HCT116 (cell line): ENCODE results near the gene B3GNT2.

ENCODE experiments used
- CEBPB ChIP-seq: IDR thresholded peaks from 2 replicates; pipeline ENCODE4 v1.6.1; 2012; ENCODE audit warnings: low read depth
- EZH2 ChIP-seq: fragments of 200-600 bp; sonication (generic); IDR thresholded peaks from 2 replicates; pipeline ENCODE4 v1.6.1; 2017; ENCODE audit warnings: antibody characterized with exemption, mixed run types
- EZH2phosphoT487 ChIP-seq: fragments of 200-600 bp; IDR thresholded peaks from 2 replicates; pipeline ENCODE4 v1.6.1; 2018; ENCODE audit warnings: antibody characterized with exemption, borderline replicate concordance
- POLR2A ChIP-seq: IDR thresholded peaks from 2 replicates; pipeline ENCODE4 v1.7.0; 2011; ENCODE audit warnings: borderline replicate concordance; ENCODE audit not compliant: insufficient read depth, insufficient read length; ENCODE audit errors: extremely low read depth
- POLR2AphosphoS5 ChIP-seq: IDR thresholded peaks from 2 replicates; pipeline ENCODE4 v1.6.1; 2011; ENCODE audit warnings: mild to moderate bottlenecking, low read depth, low read length, moderate library complexity
- SP1 ChIP-seq: IDR thresholded peaks from 2 replicates; pipeline ENCODE4 v1.6.1; 2012; ENCODE audit warnings: low read depth
- TCF7L2 ChIP-seq: IDR thresholded peaks from 2 replicates; pipeline ENCODE4 v1.7.0; 2011; ENCODE audit warnings: borderline replicate concordance, inconsistent platforms; ENCODE audit not compliant: insufficient read depth, insufficient read length; ENCODE audit errors: extremely low read depth
- ZFX ChIP-seq: fragments of 450-650 bp; IDR thresholded peaks from 2 replicates; pipeline ENCODE4 v1.6.1; 2017
- TF ChIP-seq, protein P1 (sequence below), 3 experiments: fragments of 200-600 bp in 1 of 3; sonication (generic) in 1 of 3; IDR thresholded peaks in 2 of 3; conservative IDR thresholded peaks in 1 of 3; 2 replicates each; pipeline ENCODE4 v1.5.1; 2012 to 2017; ENCODE audit warnings: low read depth in 2 of 3, low read length in 2 of 3, antibody characterized with exemption in 1 of 3, borderline replicate concordance in 1 of 3, control low read depth in 1 of 3, mild to moderate bottlenecking in 1 of 3, mixed read lengths in 1 of 3, mixed run types in 1 of 3, moderate library complexity in 1 of 3; ENCODE audit not compliant: insufficient read depth in 1 of 3

- TF ChIP-seq, protein P1, sequence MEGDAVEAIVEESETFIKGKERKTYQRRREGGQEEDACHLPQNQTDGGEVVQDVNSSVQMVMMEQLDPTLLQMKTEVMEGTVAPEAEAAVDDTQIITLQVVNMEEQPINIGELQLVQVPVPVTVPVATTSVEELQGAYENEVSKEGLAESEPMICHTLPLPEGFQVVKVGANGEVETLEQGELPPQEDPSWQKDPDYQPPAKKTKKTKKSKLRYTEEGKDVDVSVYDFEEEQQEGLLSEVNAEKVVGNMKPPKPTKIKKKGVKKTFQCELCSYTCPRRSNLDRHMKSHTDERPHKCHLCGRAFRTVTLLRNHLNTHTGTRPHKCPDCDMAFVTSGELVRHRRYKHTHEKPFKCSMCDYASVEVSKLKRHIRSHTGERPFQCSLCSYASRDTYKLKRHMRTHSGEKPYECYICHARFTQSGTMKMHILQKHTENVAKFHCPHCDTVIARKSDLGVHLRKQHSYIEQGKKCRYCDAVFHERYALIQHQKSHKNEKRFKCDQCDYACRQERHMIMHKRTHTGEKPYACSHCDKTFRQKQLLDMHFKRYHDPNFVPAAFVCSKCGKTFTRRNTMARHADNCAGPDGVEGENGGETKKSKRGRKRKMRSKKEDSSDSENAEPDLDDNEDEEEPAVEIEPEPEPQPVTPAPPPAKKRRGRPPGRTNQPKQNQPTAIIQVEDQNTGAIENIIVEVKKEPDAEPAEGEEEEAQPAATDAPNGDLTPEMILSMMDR (IDR thresholded peaks at IDR 0.05 in 2 of 3, conservative IDR thresholded peaks at IDR 0.05 in 1 of 3; ENCODE audit: borderline replicate concordance in 1 of 3, insufficient read depth in 1 of 3, low read depth in 2 of 3, low read length in 2 of 3) = no peak
- no peak for TF ChIP-seq EZH2phosphoT487
- no peak for TF ChIP-seq POLR2AphosphoS5
- no peak for TF ChIP-seq EZH2
- no peak for TF ChIP-seq ZFX
- TF ChIP-seq POLR2A = no peak
- TF ChIP-seq SP1 = no peak
- TF ChIP-seq CEBPB = no peak
- no peak for TF ChIP-seq TCF7L2
Measured at GRCh38 chr2:62178741-62179271, 17.1 kb upstream of the B3GNT2 start.
